Activated B cell treated with CpG ODN at 0.5 μM for 24 hours (primary cell): ENCODE data around the gene ABCA9. TPM values are rescaled to one million over a fixed set of nuclear protein-coding genes. Genes with fewer than 3 reads are reported as not detected.
"Not testable (repeated sequence)": the region's sequence is repeated elsewhere in the genome, so short reads cannot be mapped to it uniquely, and the experiment has no call there.

Source experiments
- ATAC-seq: fragments of 200-7000 bp; cut with Tn5 transposase; one replicate; pipeline ENCODE4 v1.10.0; 2021; ENCODE audit warnings: low read depth, mild to moderate bottlenecking, moderate library complexity
- CTCF ChIA-PET: fragments of 350-600 bp; sonication (Branson Sonifier 250); formaldehyde crosslinking; loops from one replicate; lab custom pipeline; 2021; ENCODE audit warnings: antibody characterized with exemption; lab: Charles Lee
- POLR2A ChIA-PET: fragments of 350-600 bp; sonication (Branson Sonifier 250); formaldehyde crosslinking; loops from one replicate; lab custom pipeline; 2021; ENCODE audit warnings: antibody characterized with exemption; lab: Charles Lee
- DNase-seq: peaks from one replicate; pipeline ENCODE4 v3.0.0; 2022
- H3K27ac Mint-ChIP-seq: one replicate; pipeline ENCODE4 v1.8.0; 2020; ENCODE audit warnings: mixed read lengths
- H3K27me3 Mint-ChIP-seq: one replicate; pipeline ENCODE4 v1.8.0; 2021; ENCODE audit warnings: mixed read lengths
- H3K36me3 Mint-ChIP-seq: one replicate; pipeline ENCODE4 v1.8.0; 2021; ENCODE audit warnings: low read depth, mixed read lengths
- H3K4me1 Mint-ChIP-seq: one replicate; pipeline ENCODE4 v1.8.0; 2021; ENCODE audit warnings: mixed read lengths
- H3K4me3 Mint-ChIP-seq: one replicate; pipeline ENCODE4 v1.8.0; 2020; ENCODE audit warnings: mild to moderate bottlenecking, mixed read lengths
- H3K9me3 Mint-ChIP-seq: one replicate; pipeline ENCODE4 v1.8.0; 2020; ENCODE audit warnings: mixed read lengths
- CTCF ChIP-seq: fragments of 200-600 bp; IDR thresholded peaks from one replicate; pipeline ENCODE4 v1.8.0; 2022; ENCODE audit warnings: antibody characterized with exemption, mild to moderate bottlenecking
- intact Hi-C: fragments of 100-400 bp; cut with micrococcal nuclease; formaldehyde crosslinking; loops from one replicate; pipeline ENCODE4 v1.15.1; 2024
- total RNA-seq: library from RNA; stranded (reverse); gene quantifications from 2 replicates; pipeline ENCODE4 v1.2.3, GENCODE V29; 2022

ABCA9 gene
- total RNA-seq, 1 donor from 2014 or later, result 0.04 TPM

GRCh38 chr17:68944435-68945035 lies 116.2 kb downstream of the ABCA9 start:
- ChIA-PET CTCF (no interaction called here), POLR2A (no interaction called here)
- peaks cover 4% of the 10 kb centered on the region for H3K9me3 Mint-ChIP-seq
- DNase-seq, result no peak
- H3K36me3 Mint-ChIP-seq, result no peaks in the 10 kb centered on the region
- no peaks in the 10 kb centered on the region for H3K4me1 Mint-ChIP-seq
- intact Hi-C loops, result no loop called here
- no peak for TF ChIP-seq CTCF
- no peaks in the 10 kb centered on the region for H3K27me3 Mint-ChIP-seq
- no peak overlapping the region for H3K4me3 Mint-ChIP-seq
- H3K27ac Mint-ChIP-seq, result no peak overlapping the region
- ATAC-seq, result no peak

DNA sequence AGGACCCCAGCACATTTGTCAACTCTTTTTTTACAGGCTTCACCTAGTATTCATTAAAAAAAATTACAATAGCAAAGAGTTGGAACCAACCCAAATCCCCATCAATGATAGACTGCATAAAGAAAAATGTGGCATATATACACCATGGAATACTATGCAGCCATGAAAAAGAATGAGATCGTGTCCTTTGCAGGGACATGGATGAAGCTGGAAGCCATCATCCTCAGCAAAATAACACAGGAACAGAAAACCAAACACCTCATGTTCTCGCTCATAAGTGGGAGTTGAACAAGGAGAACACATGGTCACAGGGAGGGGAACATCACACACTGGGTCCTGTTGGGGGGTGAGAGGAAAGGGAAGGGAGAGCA lies 116.9 kb downstream of the ABCA9 start:
- intact Hi-C loops, H3K27me3 Mint-ChIP-seq, ATAC-seq, H3K36me3 Mint-ChIP-seq, CTCF ChIA-PET, H3K4me3 Mint-ChIP-seq, POLR2A ChIA-PET, H3K4me1 Mint-ChIP-seq, DNase-seq, H3K27ac Mint-ChIP-seq, H3K9me3 Mint-ChIP-seq: not testable (repeated sequence)

GRCh38 chr17:68943123-68943811 lies 117.5 kb downstream of the ABCA9 start:
- CTCF ChIA-PET, result no interaction called here

GRCh38 chr17:68942389-68942788 lies 118.3 kb downstream of the ABCA9 start:
- ChIA-PET CTCF (no interaction called here), POLR2A (no interaction called here)
- no peak for TF ChIP-seq CTCF
- Mint-ChIP-seq H3K4me3 (no peak overlapping the region), H3K27me3 (no peaks in the 10 kb centered on the region), H3K4me1 (no peaks in the 10 kb centered on the region), H3K27ac (no peak overlapping the region), H3K36me3 (no peaks in the 10 kb centered on the region), H3K9me3 (no peaks in the 10 kb centered on the region)
- DNase-seq, result no peak
- intact Hi-C loops, result no loop called here
- ATAC-seq, result no peak

More at GRCh38 chr17:68943123-68943811, 117.5 kb downstream of the ABCA9 start:
- Mint-ChIP-seq H3K4me3 (no peak overlapping the region), H3K9me3 (peaks cover 4% of the 10 kb centered on the region), H3K27me3 (no peaks in the 10 kb centered on the region), H3K36me3 (no peaks in the 10 kb centered on the region), H3K27ac (no peak overlapping the region), H3K4me1 (no peaks in the 10 kb centered on the region)
- TF ChIP-seq CTCF, result no peak
- ATAC-seq (no peak), DNase-seq (no peak)
- intact Hi-C loops, result no loop called here
- POLR2A ChIA-PET, result no interaction called here

- no peaks in the 10 kb centered on the region for H3K36me3 Mint-ChIP-seq
- ChIA-PET POLR2A (no interaction called here), CTCF (no interaction called here)
- no peak overlapping the region for H3K4me3 Mint-ChIP-seq
- intact Hi-C loops, result no loop called here
- no peak overlapping the region for H3K27ac Mint-ChIP-seq
- DNase-seq (no peak), ATAC-seq (no peak)
- H3K4me1 Mint-ChIP-seq, result no peaks in the 10 kb centered on the region
- H3K9me3 Mint-ChIP-seq, result no peaks in the 10 kb centered on the region
- no peak for TF ChIP-seq CTCF
- no peaks in the 10 kb centered on the region for H3K27me3 Mint-ChIP-seq
Observed at GRCh38 chr17:68941761-68942160, 119.0 kb downstream of the ABCA9 start.
